Ascending aorta (tissue), 2 donors: ENCODE results near the gene TAPT1. TPM values are rescaled to one million over a fixed set of nuclear protein-coding genes. Genes with fewer than 3 reads are reported as not detected.

Experiments used
- DNase-seq, 2 donors: peaks; one replicate each; pipeline ENCODE4 v3.0.0-alpha.2; 2019; ENCODE audit warnings: low spot score in 2 of 2
- H3K27ac ChIP-seq, 2 donors: fragments of 200-600 bp; sonication (generic); one replicate each; pipeline ENCODE4 v1.5.1; 2016 to 2017; ENCODE audit warnings: mild to moderate bottlenecking in 1 of 2
- H3K27me3 ChIP-seq: fragments of 200-600 bp; sonication (generic); one replicate; pipeline ENCODE4 v1.5.1; 2017
- H3K36me3 ChIP-seq, 2 donors: fragments of 200-600 bp; sonication (generic); one replicate each; pipeline ENCODE4 v1.5.1; 2016
- H3K4me1 ChIP-seq, 2 donors: fragments of 200-600 bp; sonication (generic); one replicate each; pipeline ENCODE4 v1.5.1; 2016 to 2017; ENCODE audit warnings: mild to moderate bottlenecking in 1 of 2
- H3K4me3 ChIP-seq, 2 donors: fragments of 200-600 bp; sonication (generic); one replicate each; pipeline ENCODE4 v1.5.1; 2016 to 2017; ENCODE audit warnings: mild to moderate bottlenecking in 1 of 2
- H3K9me3 ChIP-seq, 2 donors: fragments of 200-600 bp; sonication (generic); one replicate each; pipeline ENCODE4 v1.5.1; 2016
- CTCF ChIP-seq, 3 experiments: fragments of 200-600 bp in 2 of 3; fragments of 450-650 bp in 1 of 3; sonication (generic) in 2 of 3; IDR thresholded peaks; one replicate each; pipeline ENCODE4 v1.5.1; 2016 to 2019; ENCODE audit warnings: antibody characterized with exemption in 3 of 3, mild to moderate bottlenecking in 1 of 3, moderate library complexity in 1 of 3
- intact Hi-C: fragments of 100-400 bp; cut with DNase I; formaldehyde crosslinking; loops from one replicate; pipeline ENCODE4 v1.15.1; 2023
- total RNA-seq: library from RNA; depleted of rRNA; stranded (reverse); fragments of >200 nt; gene quantifications from one replicate; pipeline ENCODE4 v1.1.0, GENCODE V29; 2016

Gene TAPT1
- total RNA-seq, 1 donor from 2014 or later: 10.7 TPM

GRCh38 chr4:16183604-16184003 lies 42.7 kb downstream of the TAPT1 start:
- no peak overlapping the region for H3K27ac ChIP-seq
- intact Hi-C loops: no loop called here
- no peak for TF ChIP-seq CTCF (IDR thresholded peaks at IDR 0.05)
- no peaks in the 10 kb centered on the region for H3K4me1 ChIP-seq
- no peak overlapping the region for H3K4me3 ChIP-seq
- peaks cover 24 to 28% of the 10 kb centered on the region in 2 donors for H3K36me3 ChIP-seq
- H3K9me3 ChIP-seq: no peaks in the 10 kb centered on the region
- DNase-seq: no peak
- H3K27me3 ChIP-seq: no peaks in the 10 kb centered on the region

DNA sequence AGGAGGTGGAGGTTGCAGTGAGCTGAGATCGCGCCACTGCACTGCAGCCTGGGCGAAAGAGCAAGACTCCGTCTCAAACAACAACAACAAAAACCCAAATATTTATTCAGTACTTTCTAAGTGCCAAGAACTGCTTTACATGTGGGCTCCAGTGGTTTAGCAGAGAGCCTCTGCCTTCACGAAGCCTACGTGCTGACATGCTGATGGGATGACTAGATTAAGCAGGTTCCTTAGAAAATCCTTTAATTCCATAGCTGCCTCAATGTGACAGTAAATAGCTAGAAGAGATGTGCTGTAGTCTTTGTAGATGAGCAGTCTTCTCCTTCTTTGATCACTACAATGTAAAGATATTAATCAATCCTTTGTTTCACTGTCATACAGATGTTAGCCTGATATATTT lies 49.6 kb downstream of the TAPT1 start:
- Histone ChIP-seq H3K4me3 (no peak overlapping the region), H3K27ac (no peak overlapping the region), H3K36me3 (peaks cover 30 to 52% of the 10 kb centered on the region in 2 donors), H3K9me3 (no peaks in the 10 kb centered on the region), H3K27me3 (no peaks in the 10 kb centered on the region), H3K4me1 (no peaks in the 10 kb centered on the region)
- no peak for DNase-seq
- no peak for TF ChIP-seq CTCF (IDR thresholded peaks at IDR 0.05)
- intact Hi-C loops: no loop called here

- no peak for TF ChIP-seq CTCF (IDR thresholded peaks at IDR 0.05)
- Histone ChIP-seq H3K27ac (no peak overlapping the region), H3K4me3 (no peak overlapping the region), H3K36me3 (peaks cover 16 to 64% of the 10 kb centered on the region in 2 donors), H3K4me1 (no peaks in the 10 kb centered on the region), H3K27me3 (no peaks in the 10 kb centered on the region), H3K9me3 (no peaks in the 10 kb centered on the region)
- no peak for DNase-seq
- intact Hi-C loops: no loop called here
These were observed 54.4 kb downstream of the TAPT1 start for GRCh38 chr4:16171831-16172230.

DNA sequence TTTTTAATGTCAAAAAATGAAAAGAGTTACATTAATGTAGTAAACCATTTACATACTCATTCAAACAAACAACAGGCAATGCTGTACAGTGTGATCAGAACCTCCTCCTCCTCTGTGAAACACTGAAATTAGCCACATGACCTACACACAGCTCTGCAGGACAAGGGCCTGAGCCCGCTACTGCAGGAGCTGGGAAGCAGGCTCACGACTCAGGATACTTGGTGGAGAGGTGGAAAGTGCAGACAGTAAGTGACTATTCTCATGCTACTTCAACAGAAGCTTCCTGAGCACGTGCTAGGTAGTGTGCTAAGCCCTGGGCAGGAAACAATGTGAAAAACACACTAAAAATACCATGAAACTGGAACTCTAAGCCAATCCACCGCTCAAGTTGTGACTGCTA lies 56.8 kb downstream of the TAPT1 start:
- H3K27ac ChIP-seq: no peak overlapping the region
- peaks cover 35 to 73% of the 10 kb centered on the region in 2 donors for H3K36me3 ChIP-seq
- no peaks in the 10 kb centered on the region for H3K9me3 ChIP-seq
- DNase-seq: no peak
- intact Hi-C loops: no loop called here
- no peaks in the 10 kb centered on the region for H3K4me1 ChIP-seq
- H3K27me3 ChIP-seq: no peaks in the 10 kb centered on the region
- no peak for TF ChIP-seq CTCF (IDR thresholded peaks at IDR 0.05)
- no peak overlapping the region for H3K4me3 ChIP-seq

GRCh38 chr4:16168710-16169388 lies 57.4 kb downstream of the TAPT1 start:
- peaks cover 41 to 70% of the 10 kb centered on the region in 2 donors for H3K36me3 ChIP-seq
- intact Hi-C loops: no loop called here
- H3K4me1 ChIP-seq: no peaks in the 10 kb centered on the region
- H3K27ac ChIP-seq: no peak overlapping the region
- no peak for DNase-seq
- no peak for TF ChIP-seq CTCF (IDR thresholded peaks at IDR 0.05)
- H3K9me3 ChIP-seq: no peaks in the 10 kb centered on the region
- no peaks in the 10 kb centered on the region for H3K27me3 ChIP-seq
- no peak overlapping the region for H3K4me3 ChIP-seq

GRCh38 chr4:16168144-16168543 lies 58.1 kb downstream of the TAPT1 start:
- no peaks in the 10 kb centered on the region for H3K27me3 ChIP-seq
- no peak for TF ChIP-seq CTCF (IDR thresholded peaks at IDR 0.05)
- no peak for DNase-seq
- no peaks in the 10 kb centered on the region for H3K4me1 ChIP-seq
- no peaks in the 10 kb centered on the region for H3K9me3 ChIP-seq
- peaks cover 42 to 66% of the 10 kb centered on the region in 2 donors for H3K36me3 ChIP-seq
- H3K4me3 ChIP-seq: no peak overlapping the region
- no peak overlapping the region for H3K27ac ChIP-seq
- intact Hi-C loops: no loop called here
